Keratinocyte (primary cell): Measurements from ENCODE around the gene ZNF451. TPM values are rescaled to one million over a fixed set of nuclear protein-coding genes. Genes with fewer than 3 reads are reported as not detected.

ENCODE experiments used
- DNase-seq: peaks from one replicate; pipeline ENCODE4 v3.0.0-alpha.2; 2011; ENCODE audit warnings: low read depth, missing footprints, low spot score
- FAIRE-seq: peaks from 2 replicates; lab custom pipeline; 2011; peaks lifted over from hg19 to GRCh38; lab: Jason Lieb, UNC
- H2AFZ ChIP-seq: 2 replicates; pipeline ENCODE4 v1.6.0; 2012; ENCODE audit warnings: low read length, control low read depth, inconsistent platforms; ENCODE audit not compliant: control insufficient read depth
- H3K27ac ChIP-seq: 2 replicates; pipeline ENCODE4 v1.5.1; 2011; ENCODE audit warnings: low read length; ENCODE audit not compliant: control insufficient read depth, insufficient read depth
- H3K27me3 ChIP-seq: 3 replicates; pipeline ENCODE4 v1.6.0; 2011; ENCODE audit warnings: low read length; ENCODE audit not compliant: control insufficient read depth, insufficient read depth; ENCODE audit errors: extremely low read depth
- H3K36me3 ChIP-seq, 2 experiments: 2 replicates in 1 of 2; 3 replicates in 1 of 2; pipeline ENCODE4 v1.5.1; 2011; ENCODE audit warnings: low read length in 2 of 2, mild to moderate bottlenecking in 1 of 2; ENCODE audit not compliant: control insufficient read depth in 2 of 2, insufficient read depth in 2 of 2; ENCODE audit errors: extremely low read depth in 1 of 2
- H3K4me1 ChIP-seq: 3 replicates; pipeline ENCODE4 v1.5.1; 2011; ENCODE audit warnings: low read length; ENCODE audit not compliant: control insufficient read depth, insufficient read depth; ENCODE audit errors: extremely low read depth
- H3K4me2 ChIP-seq: 3 replicates; pipeline ENCODE4 v1.6.0; 2011; ENCODE audit warnings: low read depth, low read length; ENCODE audit not compliant: control insufficient read depth, insufficient read depth; ENCODE audit errors: extremely low read depth
- H3K4me3 ChIP-seq, 3 experiments: fragments of 200-600 bp in 1 of 3; sonication (generic) in 1 of 3; 2 replicates in 2 of 3; 3 replicates in 1 of 3; pipeline ENCODE4 v1.5.1; 2011 to 2016; ENCODE audit warnings: low read length in 3 of 3, mild to moderate bottlenecking in 3 of 3, control low read depth in 2 of 3, inconsistent platforms in 1 of 3, low read depth in 1 of 3, mixed read lengths in 1 of 3, mixed run types in 1 of 3, moderate library complexity in 1 of 3; ENCODE audit not compliant: control insufficient read depth in 2 of 3, insufficient read depth in 2 of 3; ENCODE audit errors: extremely low read depth in 1 of 3
- H3K79me2 ChIP-seq: 2 replicates; pipeline ENCODE4 v1.6.0; 2012; ENCODE audit warnings: low read length; ENCODE audit not compliant: control insufficient read depth, insufficient read depth
- H3K9ac ChIP-seq: 3 replicates; pipeline ENCODE4 v1.6.0; 2011; ENCODE audit warnings: low read length; ENCODE audit not compliant: control insufficient read depth, insufficient read depth; ENCODE audit errors: extremely low read depth
- H3K9me1 ChIP-seq: 3 replicates; pipeline ENCODE4 v1.6.0; 2011; ENCODE audit warnings: low read length; ENCODE audit not compliant: control insufficient read depth, insufficient read depth; ENCODE audit errors: extremely low read depth
- H3K9me3 ChIP-seq: 2 replicates; pipeline ENCODE4 v1.5.1; 2012; ENCODE audit warnings: low read depth, low read length; ENCODE audit not compliant: control insufficient read depth
- H4K20me1 ChIP-seq: 3 replicates; pipeline ENCODE4 v1.6.0; 2011; ENCODE audit warnings: low read length; ENCODE audit not compliant: control insufficient read depth, insufficient read depth; ENCODE audit errors: extremely low read depth
- EZH2 ChIP-seq: IDR thresholded peaks from one replicate; pipeline ENCODE4 v1.6.1; 2012; ENCODE audit warnings: inconsistent platforms, mild to moderate bottlenecking, low read length, moderate library complexity
- dilution Hi-C: fragments of 300-500 bp; cut with MboI; formaldehyde crosslinking; loops from one replicate; pipeline ENCODE4 v1.7.0; 2020; ENCODE audit warnings: low sequenced_read_pairs; ENCODE audit not compliant: extremely low pct_ligation_motif_present
- polyA plus RNA-seq, 5 experiments: library from polyadenylated mRNA; depleted of rRNA in 3 of 5; stranded (reverse) in 3 of 5; stranded (forward) in 1 of 5; unstranded in 1 of 5; fragments of >200 nt; gene quantifications; 1 replicate in 1 of 5; 2 replicates in 3 of 5; 3 replicates in 1 of 5; pipeline versions ENCODE4 v1.2.1 to v1.2.3, GENCODE V29; 2011 to 2012; ENCODE audit warnings: missing spikeins in 2 of 5, low read depth in 1 of 5, low replicate concordance in 1 of 5
- TF ChIP-seq, protein P1 (sequence below), 3 experiments: IDR thresholded peaks in 1 of 3; conservative IDR thresholded peaks in 1 of 3; optimal IDR thresholded peaks in 1 of 3; 2 replicates in 2 of 3; 3 replicates in 1 of 3; pipeline versions ENCODE3 to v1.5.1; 2011; ENCODE audit warnings: low read length in 3 of 3, mild to moderate bottlenecking in 3 of 3, moderate library complexity in 2 of 3, control low read depth in 1 of 3, inconsistent platforms in 1 of 3; ENCODE audit not compliant: insufficient read depth in 2 of 3; ENCODE audit errors: extremely low read depth in 1 of 3

ZNF451 gene
- polyA plus RNA-seq, 1 donor (not counting 4 experiments of a cell fraction or from before 2014, with no cell fraction given) = 32.1 TPM

- Histone ChIP-seq H3K27me3 (no peaks in the 10 kb centered on the region), H2AFZ (no peak overlapping the region), H3K4me3 (no peak overlapping the region), H3K36me3 (no peaks in the 10 kb centered on the region), H3K79me2 (peaks cover 19% of the 10 kb centered on the region), H3K4me2 (no peak overlapping the region), H3K9ac (no peak overlapping the region), H3K27ac (no peak overlapping the region), H4K20me1 (no peaks in the 10 kb centered on the region), H3K9me1 (no peaks in the 10 kb centered on the region), H3K9me3 (no peaks in the 10 kb centered on the region), H3K4me1 (no peaks in the 10 kb centered on the region)
- no peak for TF ChIP-seq EZH2
- TF ChIP-seq, protein P1, sequence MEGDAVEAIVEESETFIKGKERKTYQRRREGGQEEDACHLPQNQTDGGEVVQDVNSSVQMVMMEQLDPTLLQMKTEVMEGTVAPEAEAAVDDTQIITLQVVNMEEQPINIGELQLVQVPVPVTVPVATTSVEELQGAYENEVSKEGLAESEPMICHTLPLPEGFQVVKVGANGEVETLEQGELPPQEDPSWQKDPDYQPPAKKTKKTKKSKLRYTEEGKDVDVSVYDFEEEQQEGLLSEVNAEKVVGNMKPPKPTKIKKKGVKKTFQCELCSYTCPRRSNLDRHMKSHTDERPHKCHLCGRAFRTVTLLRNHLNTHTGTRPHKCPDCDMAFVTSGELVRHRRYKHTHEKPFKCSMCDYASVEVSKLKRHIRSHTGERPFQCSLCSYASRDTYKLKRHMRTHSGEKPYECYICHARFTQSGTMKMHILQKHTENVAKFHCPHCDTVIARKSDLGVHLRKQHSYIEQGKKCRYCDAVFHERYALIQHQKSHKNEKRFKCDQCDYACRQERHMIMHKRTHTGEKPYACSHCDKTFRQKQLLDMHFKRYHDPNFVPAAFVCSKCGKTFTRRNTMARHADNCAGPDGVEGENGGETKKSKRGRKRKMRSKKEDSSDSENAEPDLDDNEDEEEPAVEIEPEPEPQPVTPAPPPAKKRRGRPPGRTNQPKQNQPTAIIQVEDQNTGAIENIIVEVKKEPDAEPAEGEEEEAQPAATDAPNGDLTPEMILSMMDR (optimal IDR thresholded peaks at IDR 0.05 in 1 of 3, IDR thresholded peaks at IDR 0.05 in 1 of 3, conservative IDR thresholded peaks at IDR 0.05 in 1 of 3; ENCODE audit: extremely low read depth in 1 of 3, insufficient read depth in 2 of 3, low read length in 3 of 3) = no peak
- dilution Hi-C loops = no loop called here
- DNase-seq = no peak
- no peak for FAIRE-seq
These were observed 33.1 kb downstream of the ZNF451 start for GRCh38 chr6:57123111-57123510.

- no peak for FAIRE-seq
These were observed 37.8 kb downstream of the ZNF451 start for GRCh38 chr6:57127763-57128162.

More at GRCh38 chr6:57127763-57128162, 37.8 kb downstream of the ZNF451 start:
- Histone ChIP-seq H3K4me3 (no peak overlapping the region), H3K36me3 (no peaks in the 10 kb centered on the region), H3K27me3 (no peaks in the 10 kb centered on the region), H3K9ac (no peak overlapping the region), H3K27ac (no peak overlapping the region), H2AFZ (no peak overlapping the region), H3K79me2 (peaks cover 7% of the 10 kb centered on the region), H3K4me1 (no peaks in the 10 kb centered on the region), H4K20me1 (no peaks in the 10 kb centered on the region), H3K4me2 (no peak overlapping the region), H3K9me1 (no peaks in the 10 kb centered on the region), H3K9me3 (no peaks in the 10 kb centered on the region)
- TF ChIP-seq EZH2 = no peak
- TF ChIP-seq, protein P1 (optimal IDR thresholded peaks at IDR 0.05 in 1 of 3, IDR thresholded peaks at IDR 0.05 in 1 of 3, conservative IDR thresholded peaks at IDR 0.05 in 1 of 3; ENCODE audit: extremely low read depth in 1 of 3, insufficient read depth in 2 of 3, low read length in 3 of 3) = no peak
- no peak for DNase-seq
- dilution Hi-C loops = no loop called here
